Epithelial cell of prostate (primary cell): ENCODE measurements around the gene MORN1.

Experiments used
- DNase-seq: peaks from one replicate; pipeline ENCODE4 v3.0.0-alpha.2; 2011; ENCODE audit warnings: low read depth, low spot score
- H3K27ac ChIP-seq: fragments of 450-650 bp; 2 replicates; pipeline ENCODE4 v1.5.1; 2017; ENCODE audit warnings: mild to moderate bottlenecking

Gene MORN1

GRCh38 chr1:2389644-2390043 lies 1.7 kb downstream of the MORN1 start:
- DNase-seq: no peak
- no peak overlapping the region for H3K27ac ChIP-seq

- no peak for DNase-seq
- H3K27ac ChIP-seq: no peak overlapping the region
Measured at GRCh38 chr1:2388004-2388913, 3.1 kb downstream of the MORN1 start.

GRCh38 chr1:2386636-2387611 lies 4.4 kb downstream of the MORN1 start:
- H3K27ac ChIP-seq: no peak overlapping the region
- DNase-seq: no peak

GRCh38 chr1:2385606-2386280 lies 5.6 kb downstream of the MORN1 start:
- no peak for DNase-seq
- no peak overlapping the region for H3K27ac ChIP-seq

GRCh38 chr1:2384941-2385481 lies 6.3 kb downstream of the MORN1 start:
- DNase-seq: no peak
- no peak overlapping the region for H3K27ac ChIP-seq

GRCh38 chr1:2384130-2384860 lies 7.1 kb downstream of the MORN1 start:
- DNase-seq: no peak
- no peak overlapping the region for H3K27ac ChIP-seq

GRCh38 chr1:2383576-2383975 lies 7.8 kb downstream of the MORN1 start:
- H3K27ac ChIP-seq: no peak overlapping the region
- DNase-seq: no peak

- no peak for DNase-seq
- no peak overlapping the region for H3K27ac ChIP-seq
Measured at GRCh38 chr1:2382621-2383361, 8.6 kb downstream of the MORN1 start.

GRCh38 chr1:2381741-2382620 lies 9.4 kb downstream of the MORN1 start:
- no peak overlapping the region for H3K27ac ChIP-seq
- DNase-seq: no peak

- H3K27ac ChIP-seq: no peak overlapping the region
Measured at GRCh38 chr1:2380816-2381591, 10.3 kb downstream of the MORN1 start.

GRCh38 chr1:2379733-2380404 lies 11.5 kb downstream of the MORN1 start:
- DNase-seq: no peak
- H3K27ac ChIP-seq: no peak overlapping the region

More at GRCh38 chr1:2380816-2381591, 10.3 kb downstream of the MORN1 start:
- no peak for DNase-seq

GRCh38 chr1:2378956-2379732 lies 12.2 kb downstream of the MORN1 start:
- DNase-seq: no peak
- H3K27ac ChIP-seq: no peak overlapping the region

GRCh38 chr1:2378441-2378851 lies 12.9 kb downstream of the MORN1 start:
- no peak for DNase-seq
- H3K27ac ChIP-seq: no peak overlapping the region

- no peak overlapping the region for H3K27ac ChIP-seq
- no peak for DNase-seq
Measured at GRCh38 chr1:2377751-2378440, 13.5 kb downstream of the MORN1 start.
